NCI-H2227 (cell line): ENCODE measurements around the gene EML1.
"Not testable (repeated sequence)": the region's sequence is repeated elsewhere in the genome, so short reads cannot be mapped to it uniquely, and the experiment has no call there.

Experiments used
- DNase-seq: peaks from one replicate; lab custom pipeline; 2025; ENCODE audit not compliant: unreplicated experiment; lab: John Stamatoyannopoulos, UW

The EML1 gene

DNA sequence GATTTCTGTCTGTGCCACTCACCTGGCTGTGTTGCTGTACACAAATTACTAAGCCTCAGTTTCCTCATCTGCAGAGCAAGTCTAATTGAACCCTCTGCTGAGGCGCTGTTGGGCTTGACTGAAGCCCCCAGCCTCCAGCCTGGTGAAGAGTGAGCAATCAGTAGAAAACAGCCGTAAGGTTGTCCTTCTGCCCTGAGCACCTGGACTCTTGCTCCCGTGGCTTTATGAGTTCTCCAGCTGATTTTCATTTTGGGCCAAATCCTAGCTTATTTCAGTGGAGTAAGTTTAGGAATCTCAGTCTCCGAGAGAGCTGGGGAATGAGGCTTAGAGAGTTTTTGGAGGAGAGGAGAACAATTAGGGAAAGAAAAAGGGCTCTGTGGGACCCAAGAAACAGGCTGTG is 138.1 kb downstream of the EML1 start:
- DNase-seq = no peak

DNA sequence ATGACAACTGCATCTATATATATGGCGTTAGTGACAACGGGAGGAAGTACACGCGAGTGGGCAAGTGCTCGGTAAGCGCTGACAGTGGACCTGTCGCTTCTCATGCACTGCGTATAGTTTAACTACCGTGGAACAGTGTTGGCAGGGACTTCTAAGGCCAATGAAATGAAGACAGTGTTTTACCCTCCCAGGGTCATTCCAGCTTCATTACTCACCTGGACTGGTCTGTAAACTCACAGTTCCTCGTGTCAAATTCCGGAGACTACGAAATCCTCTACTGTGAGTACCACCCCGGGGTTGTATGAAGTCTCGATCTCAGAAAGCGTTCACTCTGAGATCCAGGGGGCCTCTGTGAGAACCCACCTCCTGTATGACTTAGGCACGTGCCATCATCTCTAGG is 142.8 kb downstream of the EML1 start:
- no peak for DNase-seq

DNA sequence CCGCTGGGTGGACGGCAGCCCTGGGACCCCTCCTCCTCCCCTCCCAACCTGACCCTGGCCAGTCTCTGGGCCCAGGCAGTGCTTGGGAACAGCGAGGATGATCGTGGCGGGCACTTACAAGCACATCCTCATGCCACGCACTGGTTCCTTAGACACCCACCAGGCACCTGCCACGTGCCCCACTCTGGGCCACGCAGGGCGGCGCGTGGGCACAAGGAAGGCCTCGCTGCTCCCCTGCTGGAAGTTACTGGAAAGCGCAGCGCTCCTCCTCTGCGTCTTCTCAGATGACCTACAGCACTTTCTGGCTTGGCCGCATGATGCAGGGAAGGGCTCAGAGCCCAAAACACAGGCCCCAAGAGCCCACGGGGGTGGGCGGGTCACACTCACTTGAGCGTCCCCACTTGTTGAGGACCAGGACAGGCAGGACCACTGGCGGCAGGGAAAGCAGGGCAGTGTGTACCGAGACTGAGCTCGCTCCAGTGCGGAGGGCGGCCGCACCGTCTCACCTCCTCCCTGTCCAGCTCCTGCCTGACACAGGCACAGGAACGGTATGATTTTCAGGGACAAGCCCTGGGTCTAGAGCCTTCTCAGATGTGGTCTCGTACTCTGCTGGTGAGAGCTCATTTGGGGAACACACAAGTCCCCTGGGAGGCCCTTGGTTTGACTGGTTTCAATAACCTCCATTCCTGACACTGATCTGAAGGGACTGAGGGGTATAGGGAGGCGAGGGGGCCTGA is 143.7 kb downstream of the EML1 start:
- no peak for DNase-seq

DNA sequence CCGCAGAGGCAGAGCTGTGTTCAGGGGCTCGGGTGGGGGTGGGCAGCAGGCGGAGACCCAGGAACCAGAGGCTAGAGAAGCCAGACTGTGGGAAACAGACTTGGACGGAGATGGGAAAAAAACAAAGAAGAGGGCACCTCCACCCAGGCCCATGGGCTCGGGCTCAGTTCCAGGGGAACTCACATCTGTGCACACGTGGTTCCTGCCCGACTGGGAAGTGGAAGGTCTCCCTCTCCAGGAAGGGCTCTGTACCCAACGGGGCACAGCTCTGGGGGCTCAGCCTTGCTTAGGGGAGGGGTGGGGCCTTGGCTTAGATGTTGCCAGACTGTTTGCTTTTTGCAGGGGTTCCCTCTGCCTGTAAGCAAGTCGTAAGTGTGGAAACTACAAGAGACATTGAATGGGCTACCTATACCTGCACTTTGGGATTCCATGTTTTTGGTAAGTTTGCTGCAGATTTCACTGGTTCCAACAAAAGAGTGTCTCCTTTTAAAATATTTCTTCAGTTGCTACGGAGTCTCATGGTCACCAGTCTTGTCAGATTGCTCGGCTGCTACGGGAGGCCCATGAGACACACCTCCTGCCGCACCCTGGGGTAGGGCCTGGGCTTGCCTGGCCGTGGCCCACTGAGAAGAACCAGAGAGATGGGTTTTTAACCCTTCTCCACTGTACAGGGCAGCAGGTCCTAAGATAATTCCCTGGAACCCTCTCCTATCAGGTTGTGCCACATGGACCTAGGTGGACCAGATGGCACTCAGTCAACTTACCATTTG is 144.4 kb downstream of the EML1 start:
- DNase-seq = no peak

DNA sequence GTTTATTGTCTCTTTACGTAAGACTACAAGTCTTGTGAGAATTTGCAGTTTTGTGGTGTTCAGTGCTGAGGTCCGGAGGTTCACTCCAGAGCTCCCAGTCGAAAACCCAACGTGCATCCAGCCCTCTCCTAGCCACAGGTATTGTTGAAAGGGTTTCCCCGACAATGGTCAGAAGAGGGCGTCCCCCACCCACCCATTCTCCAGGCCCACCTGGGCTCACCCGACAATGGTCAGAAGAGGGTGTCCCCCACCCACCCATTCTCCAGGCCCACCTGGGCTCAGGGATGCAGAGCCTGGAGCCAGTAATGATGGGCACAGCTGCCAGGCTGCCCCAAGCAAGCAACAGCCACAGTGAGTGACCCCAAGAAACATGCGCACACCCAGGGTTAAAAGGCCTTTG is 145.2 kb downstream of the EML1 start:
- no peak for DNase-seq

DNA sequence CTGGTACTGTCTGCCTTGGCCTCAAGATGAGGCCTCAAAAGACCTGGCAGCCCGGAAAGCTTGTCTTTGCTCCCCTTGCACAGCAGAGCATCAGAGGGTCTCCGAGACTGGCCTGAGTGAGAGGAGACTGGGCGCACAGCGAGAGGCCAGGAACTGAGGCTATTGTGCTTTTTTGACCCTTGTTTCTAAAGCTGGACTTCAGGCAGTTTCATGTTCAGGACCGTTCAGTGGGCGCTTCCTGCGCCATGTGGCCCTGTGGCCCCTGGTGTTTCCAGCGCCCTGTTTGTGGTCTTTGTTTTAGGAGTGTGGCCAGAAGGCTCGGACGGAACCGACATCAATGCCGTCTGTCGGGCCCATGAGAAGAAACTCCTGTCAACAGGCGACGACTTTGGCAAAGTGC is 145.7 kb downstream of the EML1 start:
- no peak for DNase-seq

DNA sequence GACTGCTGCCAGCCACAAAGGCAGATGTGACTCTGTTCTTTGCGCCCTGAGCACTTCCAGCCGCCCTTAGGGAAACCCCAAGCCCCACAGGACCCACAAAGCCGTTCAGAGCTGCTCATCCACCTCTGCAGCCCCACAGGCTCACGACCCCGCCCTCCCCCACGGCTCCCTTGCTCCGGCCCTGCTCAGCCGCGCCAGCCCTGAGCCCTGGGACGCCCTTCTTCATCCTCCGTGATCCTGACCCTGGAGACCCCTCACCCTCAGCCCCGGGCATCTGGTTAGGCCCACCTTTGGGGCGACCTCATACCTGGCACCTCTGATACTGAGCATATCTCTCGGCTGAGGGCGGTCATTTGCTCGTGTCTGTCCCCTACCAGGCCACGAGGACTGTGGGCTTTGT is 146.2 kb downstream of the EML1 start:
- DNase-seq = no peak

DNA sequence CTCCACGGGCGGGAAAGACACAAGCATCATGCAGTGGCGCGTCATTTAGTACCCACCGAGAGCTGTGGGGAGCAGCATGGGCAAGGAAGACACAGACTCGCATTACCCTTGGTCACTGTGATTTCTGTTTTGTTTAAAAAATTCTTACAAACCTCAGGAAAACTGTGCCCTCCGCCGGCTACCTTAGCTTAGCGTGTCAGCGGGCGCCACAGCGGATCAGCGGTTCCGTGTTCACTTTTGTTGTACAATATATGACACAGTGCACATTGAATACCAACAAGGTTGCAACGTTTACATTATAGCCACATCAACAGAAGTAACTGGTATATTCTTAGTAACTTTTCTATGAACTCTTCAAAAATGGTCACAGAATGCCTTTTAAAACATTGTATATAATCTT is 146.9 kb downstream of the EML1 start:
- no peak for DNase-seq

DNA sequence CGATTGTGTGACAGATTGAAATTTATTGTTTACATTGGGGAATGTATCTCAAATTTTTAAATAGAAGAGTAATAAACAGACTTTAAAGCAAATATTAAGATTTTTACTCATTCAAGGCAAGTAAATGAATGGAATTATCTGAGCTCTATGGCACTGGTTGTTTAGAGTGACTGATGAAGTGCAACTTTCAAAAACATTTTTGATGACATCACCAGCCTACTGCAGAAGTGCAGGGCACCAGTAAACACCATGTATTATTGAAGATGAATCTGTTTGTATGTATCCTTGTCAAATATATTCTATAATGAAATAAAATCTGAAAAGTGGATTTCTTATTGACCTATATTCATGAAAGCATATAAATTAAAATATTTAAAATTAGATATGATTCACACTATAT is 148.0 kb downstream of the EML1 start:
- no peak for DNase-seq

DNA sequence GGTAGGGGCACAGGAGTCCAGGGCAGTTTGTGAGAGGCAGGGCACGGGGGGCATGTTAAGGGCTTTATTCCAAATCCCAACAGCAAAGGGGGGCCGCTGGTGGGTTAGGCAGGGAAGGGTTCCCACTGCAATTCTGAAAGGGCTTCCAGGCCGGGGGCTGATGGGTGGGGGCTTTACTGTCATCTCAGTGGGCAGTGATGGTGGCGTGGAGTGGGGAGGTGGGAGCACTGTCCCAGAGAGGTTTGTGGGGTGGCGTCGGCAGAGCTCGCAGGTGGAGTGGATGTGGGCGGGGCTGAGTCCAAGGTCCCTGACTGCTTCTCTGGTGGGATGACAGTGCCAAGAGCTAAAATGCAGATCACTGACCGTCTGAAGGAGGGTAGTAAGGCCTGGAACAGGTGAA is 150.4 kb downstream of the EML1 start:
- no peak for DNase-seq

DNA sequence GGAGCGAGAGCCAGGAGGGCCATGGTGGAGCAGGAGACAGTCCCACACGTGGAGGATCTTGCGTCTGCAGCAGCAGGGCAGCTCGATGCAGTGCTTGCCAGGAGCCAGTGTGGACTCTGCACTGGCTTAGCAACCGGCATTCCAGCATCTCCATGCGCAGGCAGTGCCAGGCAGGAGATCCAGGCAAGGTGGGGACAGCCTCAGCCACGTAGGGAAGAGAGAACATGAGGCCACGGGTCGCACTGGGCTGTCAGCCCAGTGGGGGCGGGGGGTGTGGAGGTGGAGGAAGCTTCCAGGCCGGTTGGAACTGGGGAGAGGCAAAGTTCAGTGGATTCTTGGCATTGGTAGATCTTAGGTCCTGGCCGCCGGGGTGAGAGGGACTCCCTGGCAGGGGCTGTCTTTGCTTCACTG is 151.0 kb downstream of the EML1 start:
- DNase-seq = no peak

DNA sequence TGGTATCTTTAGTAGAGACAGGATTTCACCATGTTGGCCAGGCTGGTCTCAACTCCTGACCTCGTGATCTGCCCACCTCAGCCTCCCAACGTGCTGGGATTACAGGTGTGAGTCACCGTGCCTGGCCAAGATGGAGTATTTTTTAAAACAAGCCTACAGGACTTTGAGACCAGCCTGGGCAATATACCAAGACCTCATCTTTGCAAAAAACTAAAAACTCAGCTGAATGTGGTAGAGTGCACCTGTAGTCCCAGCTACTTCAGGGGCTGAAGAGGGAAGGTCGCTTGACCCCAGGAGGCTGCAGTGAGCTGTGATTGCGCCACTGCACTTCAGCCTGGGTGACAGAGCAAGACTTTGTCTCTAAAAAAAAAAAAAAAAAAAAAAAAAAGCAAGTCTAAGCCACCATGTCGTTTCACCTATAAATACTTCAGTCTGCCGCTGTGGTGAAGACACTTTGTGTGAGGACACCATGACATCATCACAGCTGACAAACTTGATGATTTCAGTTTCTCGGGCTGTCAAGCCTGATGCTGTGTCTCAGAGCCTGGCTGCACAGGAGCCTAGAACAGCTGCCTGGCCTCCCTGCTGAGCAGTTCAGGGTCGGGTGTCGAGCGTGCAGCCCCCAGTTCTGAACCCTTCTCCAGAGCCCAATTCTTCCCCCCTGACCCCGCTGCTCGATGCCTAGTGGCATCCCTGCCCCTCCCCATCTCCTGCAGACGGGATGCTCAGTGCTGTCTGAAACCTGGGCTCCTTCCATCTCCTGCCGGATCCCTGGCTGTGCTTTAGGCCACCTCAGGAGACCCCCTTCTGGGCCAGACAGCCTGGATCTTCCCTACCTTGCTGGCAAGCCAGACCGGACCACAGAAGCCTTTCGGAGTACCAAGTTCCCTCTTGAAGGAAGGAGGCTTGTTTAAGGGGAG is 152.8 kb downstream of the EML1 start:
- DNase-seq = peak; percentile 30

DNA sequence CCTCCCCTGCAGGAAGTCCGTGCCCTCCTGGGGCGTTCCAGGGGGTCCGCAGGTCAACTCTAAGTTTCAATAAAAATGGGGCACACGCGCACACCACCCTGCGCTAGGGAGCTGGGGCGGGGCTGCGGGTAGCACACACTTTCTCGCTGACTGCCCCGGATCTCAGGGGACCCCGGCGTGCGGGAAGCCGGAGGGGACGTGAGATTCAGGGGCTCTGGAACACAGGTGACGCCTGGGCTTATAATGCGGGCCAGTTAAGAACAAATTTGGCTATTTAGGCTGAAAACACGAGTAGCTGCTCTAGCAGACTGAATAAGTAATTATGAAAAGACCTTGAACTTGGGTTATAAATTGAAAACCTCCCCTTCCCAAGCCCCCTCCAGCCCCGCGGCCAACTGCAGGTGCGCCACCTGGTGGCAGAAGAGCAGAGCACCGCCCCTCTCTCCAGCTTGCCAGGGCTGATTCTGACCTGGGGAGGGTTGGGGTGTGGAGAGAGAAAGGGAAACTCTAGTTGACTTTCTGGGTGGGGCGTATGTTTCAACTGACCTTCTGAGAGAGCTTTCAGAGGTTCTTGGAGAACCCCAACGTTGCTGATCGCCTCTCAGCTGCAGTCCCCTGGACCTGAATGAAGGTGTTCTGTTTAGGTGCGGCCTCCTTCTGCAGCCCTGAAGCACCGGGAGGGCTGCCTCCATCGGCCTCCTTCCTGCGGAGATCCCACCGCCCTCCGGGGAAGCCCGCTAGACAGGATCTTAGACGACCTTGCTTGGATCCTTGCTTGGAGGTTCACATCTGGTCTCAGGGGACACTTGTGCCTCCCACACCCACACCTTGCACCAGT is 153.7 kb downstream of the EML1 start:
- peak; percentile 64 for DNase-seq

DNA sequence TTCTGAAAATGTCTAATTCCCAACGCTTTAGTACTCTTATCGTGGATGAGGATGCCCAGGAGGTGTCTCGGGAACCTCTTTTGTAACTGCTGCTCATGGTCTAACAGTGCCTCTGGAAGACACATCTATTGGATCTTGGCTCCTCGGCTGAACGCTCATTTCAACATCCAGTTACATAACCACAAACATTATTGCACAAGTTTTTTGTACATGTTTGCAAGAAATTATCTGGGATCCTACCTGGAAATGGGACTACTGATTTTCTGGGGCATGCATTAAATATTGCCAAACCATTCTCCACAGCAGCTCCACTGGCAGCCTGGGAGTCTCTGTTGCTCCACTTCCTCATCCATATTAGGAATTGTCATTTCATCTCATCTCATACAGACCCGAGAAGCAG is 154.5 kb downstream of the EML1 start:
- DNase-seq = no peak

DNA sequence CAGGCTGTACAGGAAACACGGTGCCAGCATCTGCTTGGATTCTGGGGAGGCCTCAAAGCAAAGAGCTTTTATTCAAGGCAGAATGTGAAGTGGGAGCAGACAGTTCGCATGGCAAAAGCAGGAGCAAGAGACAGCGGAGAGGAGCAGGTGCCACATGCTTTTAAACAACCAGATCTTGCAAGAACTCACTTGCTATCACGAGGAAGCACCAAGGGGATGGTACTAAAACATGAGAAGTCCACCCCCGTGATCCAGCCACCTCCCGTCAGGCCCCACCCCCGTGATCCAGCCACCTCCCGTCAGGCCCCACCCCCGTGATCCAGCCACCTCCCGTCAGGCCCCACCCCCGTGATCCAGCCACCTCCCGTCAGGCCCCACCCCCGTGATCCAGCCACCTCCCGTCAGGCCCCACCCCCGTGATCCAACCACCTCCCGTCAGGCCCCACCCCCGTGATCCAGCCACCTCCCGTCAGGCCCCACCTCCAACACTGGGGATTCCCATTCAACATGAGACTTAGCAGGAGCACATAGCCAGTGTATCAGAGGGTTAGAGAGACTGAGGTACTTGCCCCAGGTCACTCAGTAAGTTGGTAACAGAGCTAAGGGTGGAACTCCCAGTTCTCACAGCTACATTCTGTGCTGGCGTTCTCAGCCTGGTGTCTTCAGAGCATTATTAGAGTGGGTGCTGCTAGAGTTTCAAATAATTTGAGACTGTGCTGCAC is 156.0 kb downstream of the EML1 start:
- not testable (repeated sequence) for DNase-seq

DNA sequence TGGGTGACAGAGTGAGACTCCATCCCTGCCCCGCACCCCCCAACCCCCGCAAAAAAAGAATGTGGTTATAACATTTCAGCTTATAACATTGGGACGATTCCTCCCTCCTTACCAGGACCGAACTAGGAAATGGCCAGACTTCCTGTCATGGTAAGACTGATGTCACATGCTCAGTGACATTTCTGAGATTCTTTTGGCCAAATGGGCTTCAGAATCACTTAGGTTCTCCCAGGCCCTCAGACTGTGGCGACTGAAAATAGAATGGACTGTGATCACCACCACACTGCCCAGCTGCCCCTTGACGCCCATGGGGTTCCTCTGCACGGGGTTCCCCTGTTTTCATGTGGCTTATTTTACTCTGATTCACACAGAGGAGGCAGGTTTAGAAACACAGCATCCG is 157.0 kb downstream of the EML1 start:
- DNase-seq = no peak

DNA sequence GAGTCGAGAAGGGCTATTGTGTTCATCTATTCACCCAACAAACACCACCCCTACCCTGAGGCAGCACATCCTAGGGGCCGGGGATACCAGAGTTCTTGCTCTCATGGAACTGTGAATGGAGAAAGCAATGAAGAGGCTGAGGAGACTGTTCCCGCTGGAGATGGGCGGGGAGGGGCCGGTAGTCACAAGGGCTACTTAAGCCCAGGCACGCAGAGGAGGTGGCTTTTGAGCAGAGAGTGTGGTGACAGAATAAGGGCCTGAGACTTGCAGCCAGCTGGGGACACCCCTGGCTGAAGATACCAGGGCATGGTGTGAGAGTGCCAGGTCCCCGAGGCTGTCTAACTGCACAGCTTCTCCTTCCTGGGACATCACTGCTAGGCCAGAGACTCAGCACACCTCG is 157.9 kb downstream of the EML1 start:
- no peak for DNase-seq

DNA sequence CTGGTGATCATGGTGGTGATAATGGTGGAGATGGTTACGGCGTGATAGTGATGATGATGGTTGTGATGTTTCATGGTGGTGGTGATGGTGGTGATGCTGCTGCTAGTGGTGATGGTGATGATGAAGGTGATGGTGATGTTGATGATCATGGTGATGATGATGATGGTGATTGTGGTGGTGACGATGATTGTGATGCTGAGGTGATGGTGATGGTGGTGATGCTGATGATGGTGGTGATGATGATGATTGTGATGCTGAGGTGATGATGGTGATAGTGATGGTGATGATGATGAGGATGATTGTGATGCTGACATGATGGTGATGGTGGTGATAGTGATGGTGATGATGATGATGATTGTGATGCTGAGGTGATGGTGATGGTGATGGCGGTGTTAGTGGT is 158.8 kb downstream of the EML1 start:
- DNase-seq = no peak

DNA sequence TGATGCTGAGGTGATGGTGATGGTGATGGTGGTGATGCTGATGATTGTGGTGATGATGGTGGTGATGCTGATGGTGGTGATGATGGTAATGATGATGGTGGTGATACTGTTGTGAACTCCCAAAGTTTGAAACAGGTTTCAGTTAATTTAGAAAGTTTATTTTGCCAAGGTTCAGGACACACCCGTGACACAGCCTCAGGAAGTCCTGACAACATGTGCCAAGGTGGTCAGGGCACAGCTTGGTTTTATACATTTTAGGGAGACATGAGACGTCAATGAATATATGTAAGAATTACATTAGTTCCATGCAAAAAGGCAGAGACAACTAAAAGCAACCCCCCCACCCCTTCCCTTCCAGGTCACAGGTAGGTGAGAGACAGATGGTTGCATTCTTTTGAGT is 159.2 kb downstream of the EML1 start:
- no peak for DNase-seq

DNA sequence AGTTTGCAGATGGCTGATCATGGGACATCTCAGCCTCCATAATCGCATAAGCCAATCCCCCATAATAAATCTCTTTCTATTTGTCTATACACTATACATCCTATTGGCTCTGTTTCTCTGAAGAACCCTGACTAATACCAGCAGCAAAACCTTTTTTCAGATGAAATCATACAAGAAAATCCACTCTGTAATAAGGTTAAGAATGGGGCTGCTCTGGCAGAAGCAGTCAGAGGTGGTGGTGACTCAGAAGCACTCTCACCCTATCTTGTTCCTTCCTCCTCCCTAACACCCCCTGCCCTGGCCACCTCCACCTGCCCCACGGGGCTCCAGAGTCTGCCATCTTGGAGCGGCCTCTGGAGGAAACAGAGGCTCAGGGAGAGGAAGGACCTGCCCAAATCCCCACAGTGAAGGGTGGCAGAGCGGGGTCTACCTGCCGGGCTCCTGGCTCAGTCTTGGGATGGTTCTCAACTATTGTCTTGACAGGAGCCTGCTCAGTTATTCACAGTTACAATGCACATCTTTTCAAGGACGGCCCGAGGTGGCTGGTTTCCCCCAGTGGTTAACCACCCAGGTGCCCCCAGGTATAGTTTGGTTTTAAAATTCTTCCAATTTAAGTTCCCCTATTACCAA is 162.7 kb downstream of the EML1 start:
- DNase-seq = no peak
